AG09309 (cell line): ENCODE measurements around the gene TPM2.

Experiments
- DNase-seq: peaks from one replicate; pipeline ENCODE4 v3.0.0-alpha.2; 2010; ENCODE audit warnings: low read depth
- H3K4me3 ChIP-seq: 2 replicates; pipeline ENCODE4 v1.5.1; 2011; ENCODE audit warnings: mild to moderate bottlenecking, low read depth, low read length, moderate library complexity; ENCODE audit not compliant: control insufficient read depth
- TF ChIP-seq, protein P1 (sequence below): IDR thresholded peaks from 2 replicates; pipeline ENCODE4 v1.5.1; 2011; ENCODE audit warnings: mild to moderate bottlenecking, low read depth, low read length, inconsistent platforms; ENCODE audit not compliant: insufficient read depth, control insufficient read depth; ENCODE audit errors: missing control alignments

Gene TPM2

DNA sequence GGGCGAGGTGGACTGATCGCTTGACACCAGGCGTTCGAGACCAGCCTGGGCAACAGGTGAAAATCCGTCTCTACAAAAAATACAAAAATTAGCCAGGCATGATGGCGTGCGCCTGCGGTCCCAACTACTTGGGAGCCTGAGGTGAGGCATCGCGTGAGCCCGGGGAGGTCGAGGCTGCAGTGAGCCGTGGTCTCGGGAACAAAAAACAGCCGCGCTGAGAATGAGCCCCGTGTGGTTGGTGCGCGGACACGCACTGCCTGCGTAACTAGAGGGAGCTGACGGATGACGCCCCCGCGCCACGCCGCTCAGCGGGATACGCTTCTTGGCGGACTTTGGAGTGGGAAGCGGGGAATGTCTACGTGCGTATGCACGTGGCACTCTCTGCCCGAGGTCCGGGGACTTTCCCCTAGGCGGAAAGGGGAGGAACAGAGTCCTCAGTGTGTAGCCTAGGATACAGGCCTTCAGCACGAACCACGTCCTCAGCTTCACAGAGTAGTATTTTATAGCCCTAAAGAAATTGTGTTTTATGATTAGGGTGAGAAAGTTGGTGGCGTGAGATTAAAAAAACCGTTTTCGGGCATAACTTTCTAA lies 32.1 kb downstream of the TPM2 start, which contains the start of gene RMRP:
Gene RMRP (minus strand): TSS at position 474 of the 591 bp plus-strand sequence.
- DNase-seq = peak; percentile 99
- TF ChIP-seq, protein P1, sequence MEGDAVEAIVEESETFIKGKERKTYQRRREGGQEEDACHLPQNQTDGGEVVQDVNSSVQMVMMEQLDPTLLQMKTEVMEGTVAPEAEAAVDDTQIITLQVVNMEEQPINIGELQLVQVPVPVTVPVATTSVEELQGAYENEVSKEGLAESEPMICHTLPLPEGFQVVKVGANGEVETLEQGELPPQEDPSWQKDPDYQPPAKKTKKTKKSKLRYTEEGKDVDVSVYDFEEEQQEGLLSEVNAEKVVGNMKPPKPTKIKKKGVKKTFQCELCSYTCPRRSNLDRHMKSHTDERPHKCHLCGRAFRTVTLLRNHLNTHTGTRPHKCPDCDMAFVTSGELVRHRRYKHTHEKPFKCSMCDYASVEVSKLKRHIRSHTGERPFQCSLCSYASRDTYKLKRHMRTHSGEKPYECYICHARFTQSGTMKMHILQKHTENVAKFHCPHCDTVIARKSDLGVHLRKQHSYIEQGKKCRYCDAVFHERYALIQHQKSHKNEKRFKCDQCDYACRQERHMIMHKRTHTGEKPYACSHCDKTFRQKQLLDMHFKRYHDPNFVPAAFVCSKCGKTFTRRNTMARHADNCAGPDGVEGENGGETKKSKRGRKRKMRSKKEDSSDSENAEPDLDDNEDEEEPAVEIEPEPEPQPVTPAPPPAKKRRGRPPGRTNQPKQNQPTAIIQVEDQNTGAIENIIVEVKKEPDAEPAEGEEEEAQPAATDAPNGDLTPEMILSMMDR = peak; percentile 15
- peak within 1 kb of the TSS; percentile 67 for H3K4me3 ChIP-seq

DNA sequence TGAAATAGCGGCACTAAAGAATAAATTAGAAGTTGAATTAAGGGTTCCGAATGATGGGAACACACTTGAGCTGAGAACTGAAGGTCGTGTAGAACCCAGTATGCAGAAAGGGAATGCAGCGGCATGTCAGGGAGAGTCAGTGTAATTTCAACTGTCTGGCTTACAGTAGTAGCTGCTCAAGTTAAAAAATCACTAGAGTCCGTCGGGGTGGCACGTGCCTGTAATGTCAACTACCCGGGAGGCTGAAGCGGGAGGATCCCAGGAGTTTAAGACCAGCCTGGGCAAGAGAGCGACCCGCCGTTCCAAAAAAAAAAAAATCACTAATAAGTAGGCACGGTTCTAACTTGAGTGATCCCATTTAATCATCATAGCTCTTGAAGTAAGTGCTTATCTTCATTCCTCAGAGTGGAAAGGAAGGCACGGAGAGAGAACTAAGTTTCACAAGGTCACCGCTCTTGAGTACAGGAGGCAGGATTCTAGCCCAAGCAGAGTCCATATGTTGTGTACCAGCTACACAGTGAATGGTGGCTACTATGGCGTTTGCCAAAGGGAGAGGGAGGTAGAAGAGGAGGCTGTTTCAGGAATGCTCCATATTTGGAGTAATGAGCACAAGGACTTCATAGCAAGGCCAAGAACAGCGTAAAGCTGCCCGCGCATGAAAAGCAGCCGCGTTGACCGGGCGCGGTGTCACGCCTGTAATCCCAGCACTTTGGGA lies 32.7 kb downstream of the TPM2 start:
- no peak for DNase-seq
- peak overlapping the region; percentile 24 for H3K4me3 ChIP-seq
- TF ChIP-seq, protein P1 = no peak

DNA sequence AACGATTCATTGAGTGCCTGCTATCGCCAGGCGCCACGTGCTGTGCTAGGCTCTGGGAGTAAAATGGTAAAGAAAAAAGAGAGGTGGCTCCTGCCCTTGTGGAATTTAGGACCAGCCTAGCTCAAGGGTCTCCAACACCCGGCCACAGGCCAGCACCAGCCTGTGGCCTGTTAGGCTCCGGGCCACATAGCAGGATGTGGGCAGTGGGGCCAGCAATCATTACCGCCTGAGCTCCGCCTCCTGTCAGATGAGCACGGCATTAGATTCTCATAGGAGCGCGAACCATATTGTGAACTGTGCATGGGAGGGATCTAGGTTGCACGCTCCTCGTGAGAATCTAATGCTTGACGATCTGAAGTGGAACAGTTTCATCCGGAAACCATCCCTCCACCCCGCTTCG lies 33.4 kb downstream of the TPM2 start:
- H3K4me3 ChIP-seq = no peak overlapping the region
- DNase-seq = no peak
- TF ChIP-seq, protein P1 = no peak

DNA sequence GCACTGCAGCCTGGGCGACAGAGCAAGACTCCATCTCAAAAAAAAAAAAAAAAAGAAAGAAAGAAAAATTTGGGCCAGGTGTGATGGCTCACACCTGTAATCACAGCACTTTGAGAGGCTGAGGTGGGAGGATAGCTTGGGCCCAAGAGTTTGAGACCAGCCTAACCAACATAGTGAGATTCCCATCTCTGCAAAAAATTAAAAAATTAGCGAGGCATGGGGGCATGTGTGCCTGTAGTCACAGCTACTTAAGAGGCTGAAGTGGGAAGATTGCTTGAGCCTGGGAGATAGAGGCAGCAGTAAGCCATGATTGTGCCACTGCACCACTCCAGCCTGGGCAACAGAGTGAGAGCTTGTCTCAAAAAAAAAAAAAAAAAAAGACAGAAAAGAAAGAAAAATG lies 36.1 kb downstream of the TPM2 start:
- DNase-seq = no peak
- TF ChIP-seq, protein P1 = no peak
- no peak overlapping the region for H3K4me3 ChIP-seq

DNA sequence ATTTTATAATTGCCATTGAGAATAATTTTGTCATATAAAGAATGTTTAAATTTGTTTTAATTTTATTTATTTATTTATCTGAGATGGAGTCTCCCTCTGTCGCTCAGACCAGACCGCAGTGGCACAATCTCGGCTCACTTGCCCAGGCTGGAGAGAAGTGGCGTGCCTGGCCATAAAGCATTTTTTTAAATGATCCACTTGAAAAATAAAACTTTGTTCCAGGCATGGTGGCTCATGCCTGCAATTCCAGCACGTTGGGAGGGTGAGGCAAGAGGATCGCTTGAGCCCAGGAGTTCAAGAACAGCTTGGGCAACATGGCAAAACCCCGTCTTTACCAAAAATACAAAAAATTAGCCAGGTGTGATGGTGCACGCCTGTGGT lies 36.9 kb downstream of the TPM2 start:
- H3K4me3 ChIP-seq = no peak overlapping the region
- TF ChIP-seq, protein P1 = no peak
- no peak for DNase-seq

DNA sequence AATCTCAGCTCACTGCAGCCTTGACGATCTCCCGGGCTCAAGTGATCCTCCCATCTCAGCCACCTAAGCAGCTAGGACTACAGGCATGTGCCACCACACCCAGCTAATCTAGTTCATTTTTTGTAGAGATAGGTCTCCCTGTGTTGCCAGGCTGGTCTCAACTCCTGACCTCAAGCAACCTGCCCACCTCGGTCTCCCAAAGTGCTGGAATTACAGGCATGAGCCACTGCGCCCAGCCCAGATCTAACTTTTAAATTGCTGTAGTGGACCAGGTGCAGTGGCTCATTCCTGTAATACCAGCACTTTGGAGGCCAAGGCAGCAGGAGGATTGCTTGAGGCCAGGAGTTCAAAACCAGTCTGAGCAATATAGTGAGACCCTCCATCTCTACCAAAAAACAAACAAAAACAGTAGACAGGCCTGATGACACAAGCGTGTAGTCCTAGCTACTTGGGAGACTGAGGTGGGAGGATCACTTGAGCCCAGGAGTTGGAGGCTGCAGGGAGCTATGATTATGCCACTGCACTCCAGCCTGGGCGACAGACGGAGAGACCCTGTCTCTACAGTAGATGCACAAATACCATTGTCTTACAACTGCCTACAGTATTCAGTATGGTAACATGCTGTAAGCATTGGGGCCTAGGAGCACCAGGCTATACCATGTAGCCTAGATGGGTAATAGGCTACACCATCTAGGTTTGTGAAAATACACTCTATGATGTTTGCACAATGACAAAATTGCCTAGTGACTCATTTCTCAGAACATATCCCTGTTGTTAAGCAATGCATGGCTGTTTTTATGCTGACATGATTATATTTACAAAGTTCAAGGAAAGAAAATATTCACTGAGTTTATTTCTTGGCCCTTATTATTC lies 37.5 kb downstream of the TPM2 start:
- TF ChIP-seq, protein P1 = no peak
- no peak for DNase-seq

More for the DNA sequence above, 37.5 kb downstream of the TPM2 start:
- H3K4me3 ChIP-seq = no peak overlapping the region
